Right renal cortex interstitium (tissue), 3 donors: ENCODE data around the gene TAF11L10. TPM values are rescaled to one million over a fixed set of nuclear protein-coding genes. Genes with fewer than 3 reads are reported as not detected.
"Not testable (repeated sequence)": the region's sequence is repeated elsewhere in the genome, so short reads cannot be mapped to it uniquely, and the experiment has no call there.

Source experiments
- DNase-seq, 3 donors: peaks; one replicate each; pipeline ENCODE4 v3.0.0-alpha.2; 2013; ENCODE audit warnings: low read depth in 3 of 3, low spot score in 2 of 3
- polyA plus RNA-seq, 3 donors: library from polyadenylated mRNA; unstranded; fragments of 120-200 nt; gene quantifications; one replicate each; pipeline ENCODE4 v1.2.1, GENCODE V29; 2013; ENCODE audit not compliant: insufficient read length in 3 of 3

TAF11L10 gene
- not detected for polyA plus RNA-seq

- not testable (repeated sequence) for DNase-seq
Observed at GRCh38 chr5:17597728-17598127, at the start of gene TAF11L10. TSS of gene TAF11L10 (minus strand) at chr5:17597828.

GRCh38 chr5:17634160-17634559 is 36.5 kb upstream of the TAF11L10 start, which contains the start of gene TAF11L14:
TSS of gene TAF11L14 (plus strand) at chr5:17634460.
- no peak for DNase-seq

- DNase-seq: not testable (repeated sequence)
Observed at GRCh38 chr5:17631788-17632187, 34.2 kb upstream of the TAF11L10 start, which contains the start of gene TAF11L13. TSS of gene TAF11L13 (plus strand) at chr5:17632088.

- DNase-seq: no peak
Observed at GRCh38 chr5:17625686-17626085, 28.1 kb upstream of the TAF11L10 start.

GRCh38 chr5:17620627-17621026 is 23.0 kb upstream of the TAF11L10 start:
- no peak for DNase-seq

- no peak for DNase-seq
Observed at GRCh38 chr5:17619354-17619753, 21.7 kb upstream of the TAF11L10 start.

- DNase-seq: no peak
Observed at GRCh38 chr5:17614872-17615605, 17.4 kb upstream of the TAF11L10 start.

- DNase-seq: not testable (repeated sequence)
Observed at GRCh38 chr5:17610092-17610491, 12.5 kb upstream of the TAF11L10 start, which contains the start of gene TAF11L12. TSS of gene TAF11L12 (plus strand) at chr5:17610392.

- DNase-seq: not testable (repeated sequence)
Observed at GRCh38 chr5:17607461-17607860, 9.8 kb upstream of the TAF11L10 start.

GRCh38 chr5:17604951-17605350 is 7.3 kb upstream of the TAF11L10 start:
- no peak for DNase-seq

- not testable (repeated sequence) for DNase-seq
Observed at GRCh38 chr5:17603880-17604279, 6.3 kb upstream of the TAF11L10 start, which contains the start of gene TAF11L11. TSS of gene TAF11L11 (plus strand) at chr5:17604183.

- DNase-seq: not testable (repeated sequence)
Observed at GRCh38 chr5:17594255-17594654, 3.4 kb downstream of the TAF11L10 start, which contains the start of gene TAF11L9. TSS of gene TAF11L9 (minus strand) at chr5:17594394.

GRCh38 chr5:17590860-17591259 is 6.8 kb downstream of the TAF11L10 start, which contains the start of gene TAF11L8:
TSS of gene TAF11L8 (minus strand) at chr5:17590960.
- not testable (repeated sequence) for DNase-seq

GRCh38 chr5:17585658-17586057 is 12.0 kb downstream of the TAF11L10 start, which contains the start of gene TAF11L7:
TSS of gene TAF11L7 (minus strand) at chr5:17585758.
- not testable (repeated sequence) for DNase-seq

Other genes with a start within 250 kb of the TAF11L10 start
- gene TAF11L2, start 99.6 kb downstream of the TAF11L10 start, polyA plus RNA-seq: not detected
- not detected for gene TAF11L3, start 79.5 kb downstream of the TAF11L10 start, polyA plus RNA-seq
- gene TAF11L4, start 76.0 kb downstream of the TAF11L10 start, polyA plus RNA-seq: not detected
- gene TAF11L5, start 72.6 kb downstream of the TAF11L10 start, polyA plus RNA-seq: not detected
- gene TAF11L6, start 69.2 kb downstream of the TAF11L10 start, polyA plus RNA-seq: not detected
- not detected for gene TAF11L7, start 12.1 kb downstream of the TAF11L10 start, polyA plus RNA-seq
- gene TAF11L8, start 6.9 kb downstream of the TAF11L10 start, polyA plus RNA-seq: not detected
- gene TAF11L9, start 3.4 kb downstream of the TAF11L10 start, polyA plus RNA-seq: not detected
- not detected for gene TAF11L11, start 6.4 kb upstream of the TAF11L10 start, polyA plus RNA-seq
- gene TAF11L12, start 12.6 kb upstream of the TAF11L10 start, polyA plus RNA-seq: not detected
- not detected for gene TAF11L13, start 34.3 kb upstream of the TAF11L10 start, polyA plus RNA-seq
- not detected for gene TAF11L14, start 36.6 kb upstream of the TAF11L10 start, polyA plus RNA-seq